SIG-M5 (cell line): Measurements from ENCODE around the gene LRRTM4.
"Not testable (repeated sequence)": the region's sequence is repeated elsewhere in the genome, so short reads cannot be mapped to it uniquely, and the experiment has no call there.

Experiments
- DNase-seq: peaks from one replicate; lab custom pipeline; 2025; lab: John Stamatoyannopoulos, UW

The LRRTM4 gene

DNA sequence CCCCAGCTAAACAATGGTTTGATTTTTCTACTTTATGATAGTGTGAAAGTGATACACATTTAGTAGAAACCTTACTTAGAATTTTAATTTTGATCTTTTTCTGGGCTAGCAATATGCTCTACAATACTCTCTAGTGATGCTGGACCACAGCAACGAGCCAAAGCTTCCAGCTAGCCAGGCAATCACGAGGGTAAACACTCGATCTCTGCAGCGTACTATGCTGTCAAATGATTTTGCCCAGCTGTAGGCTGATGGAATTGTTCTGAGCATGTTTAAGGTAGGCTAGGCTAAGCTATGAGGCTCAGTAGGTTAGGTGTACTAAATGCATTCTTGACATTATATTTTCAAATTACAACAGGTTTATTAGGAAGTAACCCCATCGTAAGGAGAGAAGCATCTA, 207.5 kb downstream of the LRRTM4 start:
- DNase-seq: no peak

GRCh38 chr2:77310416-77310815, 211.8 kb downstream of the LRRTM4 start:
- DNase-seq: no peak

- no peak for DNase-seq
These were observed 212.5 kb downstream of the LRRTM4 start for GRCh38 chr2:77309725-77310124.

DNA sequence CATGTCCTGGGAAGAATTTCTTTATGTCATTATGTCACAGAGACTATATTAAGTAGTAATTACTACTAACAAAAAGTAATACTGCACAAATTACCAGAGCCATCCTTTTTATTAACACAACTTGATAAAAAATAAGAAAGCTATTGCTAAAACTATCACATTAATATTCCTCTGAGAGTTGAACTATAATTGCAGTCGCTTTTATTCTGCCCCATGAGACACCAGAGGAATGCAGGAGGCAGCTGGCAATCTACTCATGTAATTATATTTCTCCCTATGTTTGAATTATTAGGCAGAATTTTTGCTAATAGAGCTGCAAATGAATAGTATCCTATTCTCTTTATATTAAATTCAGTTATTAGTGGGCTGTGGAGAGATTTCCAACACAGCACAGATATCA, 220.7 kb downstream of the LRRTM4 start:
- no peak for DNase-seq

GRCh38 chr2:77296791-77297190, 225.4 kb downstream of the LRRTM4 start:
- DNase-seq: no peak

GRCh38 chr2:77294474-77294873, 227.7 kb downstream of the LRRTM4 start:
- no peak for DNase-seq

DNA sequence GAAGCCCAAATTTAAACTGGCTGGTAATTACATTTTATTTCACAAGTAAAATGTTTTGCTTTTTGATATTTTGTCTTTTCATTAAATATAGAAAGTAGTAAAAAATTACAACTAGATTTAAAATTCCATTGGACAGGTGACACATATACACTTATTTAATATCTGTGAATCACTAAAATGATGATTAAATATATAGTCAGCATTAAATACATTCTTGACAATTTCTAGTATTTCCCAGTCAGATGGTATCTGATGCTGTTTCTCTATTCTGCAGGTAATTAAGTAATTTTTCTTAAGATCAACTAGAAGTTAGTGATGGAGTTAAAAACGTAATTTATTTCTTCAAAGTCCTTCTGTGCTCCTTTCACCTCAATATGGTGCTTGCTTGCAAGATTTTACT, 237.8 kb downstream of the LRRTM4 start:
- no peak for DNase-seq

- DNase-seq: no peak
These were observed 250.9 kb downstream of the LRRTM4 start for GRCh38 chr2:77271262-77271661.

GRCh38 chr2:77270433-77270832, 251.7 kb downstream of the LRRTM4 start:
- no peak for DNase-seq

DNA sequence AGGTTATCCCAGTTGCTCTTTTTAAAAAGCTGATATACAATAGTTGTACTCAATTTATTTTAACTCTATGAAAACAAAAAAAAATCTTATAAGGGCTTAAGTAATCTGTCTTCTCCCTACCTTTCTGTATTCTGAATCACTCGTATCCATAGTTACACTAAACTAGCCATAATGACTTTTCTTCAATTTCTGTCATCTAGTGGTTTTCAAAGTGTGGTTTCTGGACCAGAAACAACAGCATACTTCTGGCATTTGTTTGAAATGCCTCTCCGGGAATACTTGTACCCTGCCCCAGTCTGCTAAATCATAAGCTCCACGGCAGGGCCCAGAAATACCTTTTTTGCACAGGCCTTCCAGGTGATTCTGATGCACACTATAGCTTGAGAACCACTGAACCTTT, 253.6 kb downstream of the LRRTM4 start:
- DNase-seq: no peak

- DNase-seq: no peak
These were observed 289.2 kb downstream of the LRRTM4 start for GRCh38 chr2:77232909-77233425.

- no peak for DNase-seq
These were observed 293.8 kb downstream of the LRRTM4 start for GRCh38 chr2:77228391-77228790.

DNA sequence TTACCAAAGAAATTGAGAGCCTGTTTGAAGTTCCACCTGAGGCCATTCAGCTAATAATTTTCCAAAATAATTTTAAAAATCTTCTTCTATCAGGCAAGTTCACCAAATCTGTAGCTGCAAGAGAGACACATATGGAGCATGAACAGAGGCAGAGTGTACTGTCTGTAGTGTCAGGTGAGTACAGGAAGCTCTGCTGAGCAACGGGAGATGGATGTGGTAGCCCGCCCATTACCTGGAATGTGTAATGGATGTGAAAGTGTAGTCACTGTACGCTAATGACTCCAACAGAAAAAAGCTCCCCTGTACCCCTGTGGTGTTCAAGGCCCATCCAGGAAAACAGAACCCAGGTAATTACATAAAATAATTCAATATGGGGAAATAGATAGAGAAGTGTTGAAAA, 311.5 kb downstream of the LRRTM4 start:
- DNase-seq: no peak

DNA sequence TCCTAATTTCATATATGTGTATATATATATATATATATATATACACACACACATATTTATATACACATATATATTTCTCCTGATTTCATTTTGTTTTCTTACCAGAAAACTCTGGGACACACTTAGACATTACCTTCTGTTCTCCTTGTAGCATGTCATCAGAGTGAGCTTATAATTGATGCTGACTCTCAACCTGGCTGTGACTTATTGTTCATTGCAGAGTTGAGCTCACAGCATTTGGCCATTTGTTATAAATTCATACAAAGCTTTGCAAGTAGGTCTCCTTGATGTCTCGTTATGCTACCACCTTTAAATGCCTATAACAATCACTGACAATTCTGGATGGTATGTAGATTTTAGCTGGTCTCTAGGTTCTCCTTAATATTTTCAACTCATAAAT, 314.8 kb downstream of the LRRTM4 start:
- DNase-seq: no peak

- no peak for DNase-seq
These were observed 320.4 kb downstream of the LRRTM4 start for GRCh38 chr2:77201755-77202154.

GRCh38 chr2:77199411-77199810, 322.8 kb downstream of the LRRTM4 start:
- no peak for DNase-seq

DNA sequence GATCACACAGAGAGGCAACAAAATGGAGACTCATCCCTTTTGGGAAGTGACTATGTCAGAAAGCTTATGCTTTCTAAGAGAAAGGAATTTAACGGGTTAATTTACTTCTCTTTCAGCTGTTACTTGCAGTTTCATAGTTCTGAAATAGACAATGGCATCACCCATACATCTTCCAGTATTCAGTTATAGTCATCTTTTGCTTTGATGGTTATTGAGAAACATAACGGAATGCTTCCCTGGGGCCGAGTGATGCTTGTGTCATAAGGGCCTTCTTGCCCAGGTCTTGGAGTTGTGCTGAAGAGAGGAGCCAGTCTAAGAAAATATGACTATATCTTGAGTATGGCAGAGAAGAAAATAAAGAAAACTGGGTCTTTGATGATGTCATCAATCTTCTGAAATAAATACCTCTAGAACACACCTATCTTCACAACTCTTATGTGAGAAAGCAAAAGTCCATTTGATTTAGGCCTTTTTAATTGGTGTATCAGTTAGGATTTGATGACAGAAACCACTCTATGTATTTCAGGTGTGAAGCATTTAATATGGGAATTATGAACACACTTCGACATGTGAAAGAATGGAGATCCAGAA, 328.2 kb downstream of the LRRTM4 start:
- DNase-seq: no peak

GRCh38 chr2:77192811-77193289, 329.3 kb downstream of the LRRTM4 start:
- DNase-seq: no peak

DNA sequence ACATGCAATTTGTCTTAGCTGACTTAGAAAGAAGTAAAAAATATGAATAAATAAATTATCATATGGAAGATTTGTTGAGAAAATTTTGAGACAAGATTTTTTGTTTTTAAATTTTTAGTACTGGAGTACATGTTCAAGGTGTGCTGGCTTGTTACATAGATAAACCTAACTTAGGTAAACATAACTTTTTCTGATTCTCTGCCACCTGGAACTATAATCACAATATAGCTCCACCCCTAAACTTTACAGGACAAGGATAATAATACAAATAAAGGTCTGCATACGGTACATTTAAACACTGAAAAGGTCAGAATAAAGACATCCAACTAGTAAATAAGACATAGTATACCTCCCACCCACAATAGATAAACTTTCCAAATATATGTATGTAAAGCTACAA, 330.5 kb downstream of the LRRTM4 start:
- no peak for DNase-seq

- DNase-seq: no peak
These were observed 331.3 kb downstream of the LRRTM4 start for GRCh38 chr2:77190721-77191346.

GRCh38 chr2:77185052-77185451, 337.1 kb downstream of the LRRTM4 start:
- DNase-seq: no peak

GRCh38 chr2:77179297-77179696, 342.9 kb downstream of the LRRTM4 start:
- DNase-seq: no peak

- not testable (repeated sequence) for DNase-seq
These were observed 346.9 kb downstream of the LRRTM4 start for GRCh38 chr2:77175266-77175780.

DNA sequence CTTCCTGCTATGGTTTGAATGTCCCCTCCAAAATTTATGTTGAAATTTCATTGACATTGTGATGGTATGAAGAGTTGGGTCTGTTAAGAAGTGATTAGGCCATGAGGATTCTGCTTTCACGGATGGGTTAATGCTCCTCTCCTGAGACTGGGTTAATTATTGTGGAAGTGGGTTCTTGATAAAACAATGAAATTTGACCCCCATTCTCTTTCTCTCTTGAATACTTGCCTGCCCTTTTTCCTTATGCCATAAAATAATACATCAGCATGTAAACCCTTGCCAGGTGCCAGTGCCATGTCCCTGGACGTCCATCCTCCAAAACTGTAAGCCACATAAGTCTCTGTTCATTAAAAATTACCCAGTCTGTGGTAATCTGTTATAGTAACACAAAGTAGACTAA, 352.8 kb downstream of the LRRTM4 start:
- no peak for DNase-seq
